GM19240 (cell line): ENCODE results near the gene CDH13.

Source experiments
- DNase-seq: peaks from one replicate; pipeline ENCODE4 v3.0.0; 2011; ENCODE audit warnings: low spot score; ENCODE audit not compliant: insufficient read length

Gene CDH13

DNA sequence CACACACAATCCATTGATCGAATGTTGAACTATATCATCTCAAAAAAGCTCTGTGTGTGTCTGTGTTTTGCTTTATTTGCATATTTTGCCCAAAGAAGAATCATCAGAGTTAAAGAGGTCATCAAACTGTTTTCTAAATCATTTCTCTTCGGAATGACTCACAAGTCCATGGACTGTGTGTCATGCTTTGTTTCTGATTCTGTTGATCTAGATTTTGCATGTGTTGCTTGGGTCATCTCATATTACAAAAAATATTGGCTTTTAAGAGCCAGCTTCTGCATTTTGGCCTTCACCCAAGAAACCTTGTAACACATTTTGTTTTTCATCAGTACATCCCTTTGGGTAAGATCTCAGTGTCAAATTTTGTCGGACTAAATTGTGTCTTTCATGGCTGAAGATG, 709.8 kb downstream of the CDH13 start:
- no peak for DNase-seq

DNA sequence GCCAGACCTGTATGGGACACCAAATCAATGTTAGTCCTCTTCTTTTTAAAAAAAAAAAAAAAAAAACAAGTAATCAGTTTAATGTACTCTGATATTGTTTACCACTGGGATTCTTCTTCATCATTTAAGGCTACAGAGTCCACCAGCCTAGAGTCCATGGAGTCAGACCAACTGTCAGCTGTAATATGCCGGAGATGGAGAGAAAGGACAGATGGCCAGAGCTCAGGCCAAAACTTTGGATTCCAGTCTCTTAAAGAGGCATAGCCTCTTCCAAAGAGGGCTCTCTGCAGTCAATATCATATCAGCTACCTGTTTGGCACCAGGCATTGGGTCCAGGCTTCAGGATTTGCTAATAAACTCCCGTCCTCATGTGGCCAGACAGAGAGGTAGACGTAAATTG, 711.4 kb downstream of the CDH13 start:
- DNase-seq = no peak

DNA sequence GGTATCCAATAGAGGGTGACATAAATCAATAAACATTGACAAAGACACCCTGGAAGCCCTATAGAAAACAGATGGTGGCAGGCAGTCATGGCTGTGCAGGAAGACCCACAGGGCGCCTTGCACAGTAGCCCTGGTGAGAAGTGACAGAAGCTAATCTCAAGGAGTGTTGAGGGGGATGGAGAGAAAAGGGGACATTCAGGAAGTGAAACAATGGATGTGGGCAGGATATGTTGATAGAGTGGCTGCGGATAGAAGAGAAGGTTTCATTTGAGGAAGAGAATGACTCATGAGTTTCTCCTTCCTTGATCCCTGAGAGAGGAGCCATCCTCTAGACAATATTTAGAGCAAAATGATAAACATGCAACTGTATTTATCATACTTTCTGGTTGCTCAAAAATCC, 712.2 kb downstream of the CDH13 start:
- no peak for DNase-seq

- DNase-seq = no peak
Measured at GRCh38 chr16:83343935-83344366, 717.2 kb downstream of the CDH13 start.

DNA sequence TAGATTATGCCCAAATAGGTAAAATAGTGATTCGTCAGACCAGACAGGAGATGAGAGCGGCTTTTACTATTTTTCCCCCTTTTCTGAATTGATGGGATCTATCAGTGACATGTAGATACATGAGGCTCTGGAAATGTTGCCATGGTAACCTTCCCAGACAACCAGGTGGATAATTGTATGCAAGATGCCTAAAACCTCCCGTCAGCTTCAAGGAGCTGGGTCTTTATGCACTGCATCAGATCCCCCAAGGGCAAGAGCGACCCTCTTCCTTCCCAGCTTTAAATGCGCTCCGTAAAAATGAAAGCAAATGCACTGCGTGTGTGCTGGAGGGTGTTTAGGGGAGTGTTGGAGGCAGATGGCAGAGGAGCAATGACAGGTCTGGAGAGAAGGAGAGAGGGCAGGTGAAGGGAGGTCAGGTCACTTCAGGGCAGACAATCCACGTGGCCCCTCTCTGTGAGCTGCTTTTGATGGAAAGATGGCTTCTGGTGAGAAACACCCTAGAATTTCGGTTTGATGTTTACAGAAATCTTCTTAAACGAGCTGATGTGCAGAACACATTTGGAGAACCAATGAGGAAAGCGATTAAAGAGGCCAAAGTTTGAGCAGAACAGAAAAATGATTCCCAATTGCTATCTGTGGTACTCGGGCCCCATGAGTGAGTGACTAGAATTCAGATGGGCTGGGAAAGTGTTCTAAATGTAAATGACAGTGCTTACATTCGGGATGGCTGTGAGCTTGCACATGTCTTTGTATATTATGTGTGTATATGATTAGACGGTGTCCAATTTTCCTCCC, 719.3 kb downstream of the CDH13 start:
- no peak for DNase-seq

DNA sequence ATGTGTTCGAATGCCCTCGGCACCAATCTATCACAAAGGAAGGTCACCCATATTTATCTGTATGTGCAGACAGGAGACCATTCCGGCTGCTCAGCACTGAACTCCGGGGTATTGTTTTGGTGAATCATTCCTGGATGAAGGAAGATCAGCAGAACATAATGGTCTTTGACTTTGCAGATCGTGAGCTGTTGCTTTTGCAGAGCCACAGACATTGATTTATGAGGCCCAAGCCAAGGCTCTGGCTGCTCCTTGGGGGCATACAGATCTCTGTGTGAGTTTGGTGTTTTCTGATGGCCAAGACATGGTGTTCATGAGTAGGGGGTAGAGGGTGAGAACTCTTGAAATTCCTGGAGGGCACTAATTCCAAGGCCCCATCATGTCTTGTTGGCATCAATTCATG, 722.2 kb downstream of the CDH13 start:
- no peak for DNase-seq

- DNase-seq = no peak
Measured at GRCh38 chr16:83350481-83350880, 723.7 kb downstream of the CDH13 start.

DNA sequence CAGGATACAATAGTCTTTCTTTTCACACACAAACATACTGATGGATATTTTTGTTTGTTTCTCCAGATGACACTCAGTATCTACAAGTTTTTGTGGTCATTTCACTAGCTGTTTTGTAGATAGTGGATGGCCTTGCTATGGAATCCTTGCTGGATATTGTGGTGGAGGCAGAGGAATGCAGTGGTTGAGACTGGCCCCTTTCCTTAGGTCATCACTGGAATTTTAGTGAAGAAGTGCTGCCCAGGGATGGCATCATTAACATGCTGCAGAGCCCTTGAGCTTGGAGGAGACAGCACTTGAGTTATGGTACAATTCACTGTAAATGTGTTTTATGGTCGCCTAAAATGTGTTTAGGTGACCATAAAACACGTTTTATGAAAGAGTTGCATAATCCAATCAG, 725.1 kb downstream of the CDH13 start:
- DNase-seq = no peak

DNA sequence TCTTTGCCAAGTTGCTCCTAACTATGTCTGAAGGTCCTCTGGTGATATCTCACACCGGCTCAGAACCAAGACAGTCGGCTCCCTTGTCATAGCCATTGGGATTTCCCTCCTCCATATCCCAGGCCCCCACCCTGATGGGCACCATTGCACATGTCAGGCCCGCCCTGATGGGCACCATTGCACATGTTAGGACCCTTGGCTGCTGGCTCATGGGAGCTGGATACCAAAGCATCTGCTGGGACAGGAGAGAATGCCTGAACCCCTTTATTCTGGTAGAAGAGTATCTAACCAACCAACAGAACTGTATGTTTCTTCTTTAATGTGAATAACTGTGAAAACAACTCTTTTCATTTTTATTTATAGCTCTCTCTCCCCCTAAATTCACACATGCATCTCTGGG, 726.5 kb downstream of the CDH13 start:
- DNase-seq = no peak

DNA sequence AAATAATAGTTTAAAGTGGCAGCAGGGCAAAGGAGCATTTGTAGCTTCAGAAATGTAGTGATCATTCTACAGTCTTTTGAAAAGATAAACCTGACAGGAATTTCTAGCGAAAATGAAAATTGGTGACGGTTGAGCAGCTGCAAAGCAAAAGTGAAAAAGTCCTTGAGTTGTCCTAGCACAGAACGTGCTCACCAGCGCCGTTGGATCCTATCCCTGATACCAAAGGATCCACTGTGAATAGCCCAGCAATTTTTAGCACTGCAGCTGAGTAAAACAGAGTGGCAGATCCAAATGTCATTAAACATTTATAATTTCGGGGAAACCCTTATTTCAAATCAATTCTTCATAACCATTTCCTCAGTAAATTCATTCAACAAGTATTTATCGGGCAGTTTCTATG, 727.2 kb downstream of the CDH13 start:
- no peak for DNase-seq

DNA sequence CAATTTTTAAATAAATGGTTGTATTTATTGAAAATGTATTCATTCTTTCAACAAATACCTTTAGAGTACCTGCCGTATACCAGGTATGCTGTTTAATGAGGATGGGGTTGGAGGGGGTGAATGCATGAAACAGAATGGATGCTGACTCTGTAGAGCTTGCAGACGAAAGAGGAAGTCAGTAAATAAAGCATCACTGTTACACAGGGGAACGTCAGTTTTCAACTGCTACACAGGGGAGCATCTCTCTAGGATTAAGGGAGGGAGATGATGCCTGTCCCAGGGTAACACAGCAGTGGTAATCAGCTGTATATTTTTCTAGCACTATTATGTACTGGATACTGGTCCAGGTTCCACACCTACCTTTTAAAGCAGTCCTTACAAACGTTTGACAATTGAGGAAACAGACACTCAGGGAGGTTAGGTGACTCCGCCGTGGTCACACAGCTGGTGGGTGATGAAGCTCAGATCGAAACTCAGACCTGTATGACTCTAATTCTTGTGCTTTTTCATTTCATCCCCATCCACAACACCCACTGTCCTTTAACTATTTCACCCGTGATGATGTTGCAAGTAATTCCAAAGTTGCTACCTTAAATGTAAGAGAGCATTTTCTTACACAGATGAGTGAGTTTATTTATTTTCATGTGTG, 728.9 kb downstream of the CDH13 start:
- DNase-seq = no peak

DNA sequence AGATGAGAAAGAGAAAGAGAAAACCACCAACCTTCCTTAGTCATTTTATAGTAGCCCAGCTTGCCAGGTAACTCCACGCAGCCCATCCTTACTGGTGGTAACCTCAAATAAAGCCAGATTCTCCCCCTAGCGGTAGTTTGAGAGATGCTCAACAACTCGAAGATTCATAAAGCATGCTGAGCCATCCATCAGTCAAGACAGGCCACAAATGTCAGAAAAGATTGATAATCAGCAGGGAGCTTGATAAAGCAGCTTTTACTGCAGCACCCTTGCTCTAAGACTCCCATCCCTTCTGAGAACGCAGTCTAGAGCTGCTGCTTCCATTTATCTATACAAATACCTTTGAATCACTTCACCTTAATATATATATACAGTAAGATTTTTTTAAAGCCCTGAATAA, 729.5 kb downstream of the CDH13 start:
- peak; percentile 18 for DNase-seq

- DNase-seq = no peak
Measured at GRCh38 chr16:83356986-83357385, 730.2 kb downstream of the CDH13 start.

GRCh38 chr16:83363521-83363920, 736.8 kb downstream of the CDH13 start:
- DNase-seq = no peak

GRCh38 chr16:83365166-83365565, 738.4 kb downstream of the CDH13 start:
- DNase-seq = no peak

DNA sequence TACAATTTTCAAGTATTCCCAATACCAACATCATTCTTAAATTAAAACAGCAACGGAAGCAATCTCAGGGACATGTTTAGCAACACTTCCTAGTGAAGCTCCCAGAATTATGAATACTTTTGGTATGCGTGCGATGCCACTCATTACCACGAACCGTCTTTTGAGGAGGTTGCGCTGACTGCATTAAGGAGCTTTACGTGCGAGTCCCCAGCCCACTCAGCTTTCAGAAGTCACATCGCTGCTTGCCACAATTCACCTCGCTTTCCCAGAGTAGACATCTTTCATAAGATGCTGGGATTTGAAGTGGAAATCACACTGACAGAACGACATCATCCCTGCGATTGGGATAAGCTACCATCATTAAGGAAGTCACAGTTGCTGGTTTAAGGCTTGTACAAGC, 739.5 kb downstream of the CDH13 start:
- DNase-seq = no peak

- DNase-seq = no peak
Measured at GRCh38 chr16:83374979-83375378, 748.2 kb downstream of the CDH13 start.

- DNase-seq = no peak
Measured at GRCh38 chr16:83389751-83390150, 763.0 kb downstream of the CDH13 start.

GRCh38 chr16:83390759-83391158, 764.0 kb downstream of the CDH13 start:
- no peak for DNase-seq

DNA sequence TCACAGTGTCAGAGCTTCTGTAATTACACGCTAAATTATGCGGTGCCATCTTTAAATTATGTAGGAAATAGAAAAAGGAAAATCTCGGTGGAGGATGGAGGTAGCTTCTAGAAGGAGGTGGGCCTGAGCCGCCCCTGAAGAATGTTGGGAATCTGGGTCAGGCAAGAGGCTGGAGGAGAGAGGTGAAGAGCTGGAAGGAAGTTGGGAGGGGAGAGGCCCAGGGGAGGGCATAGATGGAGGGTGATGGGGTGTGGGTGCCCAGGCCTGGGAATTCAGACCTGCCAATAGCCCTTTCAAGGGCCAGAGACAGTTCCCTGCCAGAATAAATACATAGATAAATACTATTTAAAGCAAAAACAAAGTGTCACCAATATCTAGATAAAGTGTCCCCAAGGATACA, 766.0 kb downstream of the CDH13 start:
- DNase-seq = no peak

GRCh38 chr16:83393196-83393981, 766.6 kb downstream of the CDH13 start:
- DNase-seq = no peak

DNA sequence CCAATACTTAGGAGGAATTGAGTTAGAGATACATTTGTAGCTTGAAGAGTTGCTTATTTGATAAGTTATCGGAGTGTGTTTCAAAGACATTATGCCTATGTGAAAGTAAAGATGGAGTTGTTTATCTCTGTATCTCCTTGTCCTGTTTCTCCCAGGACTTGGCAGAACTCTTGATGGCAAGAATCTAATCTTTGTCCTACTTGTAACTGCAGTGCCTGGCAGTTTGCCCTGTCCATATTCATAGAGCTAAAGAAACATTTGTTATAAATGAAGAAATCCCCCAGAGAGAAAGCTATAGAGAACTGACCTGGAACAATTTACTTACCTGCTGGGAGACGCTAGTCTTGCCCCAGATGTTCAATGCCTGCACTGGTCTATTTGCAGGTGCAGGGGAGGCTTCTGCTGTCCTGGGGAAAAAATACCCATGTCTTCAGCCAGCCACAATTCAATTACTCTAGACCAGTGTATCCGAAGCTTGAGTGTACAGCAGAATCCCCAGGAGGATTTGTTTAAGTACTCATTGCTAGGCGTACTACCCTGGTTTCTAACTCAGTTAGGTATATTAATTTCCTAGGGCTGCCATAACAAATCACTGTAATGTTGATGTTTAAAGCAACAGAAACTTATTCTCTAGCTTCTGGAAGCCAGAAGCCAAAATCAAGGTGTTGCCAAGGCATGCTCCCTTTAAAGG, 771.0 kb downstream of the CDH13 start:
- DNase-seq = no peak
